ENCODE measurements around the gene NEMF.
"Not testable (repeated sequence)": the region's sequence is repeated elsewhere in the genome, so short reads cannot be mapped to it uniquely, and the experiment has no call there.

The NEMF gene

DNA sequence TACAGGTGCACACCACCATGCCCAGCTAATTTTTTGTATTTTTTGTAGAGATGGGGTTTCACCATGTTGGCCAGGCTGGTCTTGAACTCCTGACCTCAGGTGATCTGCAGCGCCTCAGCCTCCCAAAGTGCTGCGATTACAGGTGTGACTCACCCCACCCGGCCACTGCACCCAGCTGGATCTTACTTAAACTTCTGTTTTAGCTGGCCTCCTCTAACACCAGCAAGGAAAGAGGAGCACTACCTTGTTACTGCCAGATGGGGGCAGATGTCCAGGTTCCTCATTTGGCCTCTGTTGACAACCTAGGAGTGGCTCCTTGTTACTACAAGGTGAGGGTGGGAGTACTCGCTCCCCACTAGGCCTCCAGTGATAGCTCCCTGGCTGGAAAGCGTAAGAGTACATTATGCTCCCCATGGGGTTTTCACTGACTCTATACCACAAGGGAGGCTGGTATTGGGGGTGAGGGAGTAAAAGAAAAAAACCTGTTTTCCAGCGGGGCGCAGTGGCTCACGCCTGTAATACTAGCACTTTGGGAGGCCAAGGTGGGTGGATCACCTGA, 27.1 kb upstream of the NEMF start:
- DNase-seq, result peak; percentile 65 to 84 (median 81)

DNA sequence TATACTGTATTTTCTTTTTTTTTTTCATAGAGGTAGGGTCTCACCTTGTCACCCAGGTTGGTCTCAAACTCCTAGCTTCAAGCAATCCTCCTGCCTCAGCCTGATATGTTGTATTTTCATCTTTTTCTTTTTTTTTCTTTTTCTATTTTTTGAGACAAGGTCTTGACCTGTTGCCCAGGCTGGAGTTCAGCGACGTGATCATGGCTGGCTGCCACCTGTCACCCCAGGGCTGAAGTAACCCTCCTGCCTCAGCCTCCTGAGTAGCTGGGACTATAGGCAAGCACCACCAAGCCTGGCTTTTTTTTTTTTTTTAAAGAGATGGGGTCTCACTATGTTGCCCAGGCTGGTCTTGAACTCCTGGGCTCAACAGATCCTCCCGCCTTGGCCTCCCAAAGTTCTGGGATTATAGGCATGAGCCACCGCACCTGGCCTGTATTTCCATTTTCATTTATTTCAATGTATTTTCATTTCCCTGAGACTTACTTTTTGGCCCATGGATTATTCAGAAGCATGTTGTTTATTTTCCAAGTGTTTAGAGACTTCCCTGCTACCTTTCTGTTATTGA, 24.1 kb upstream of the NEMF start:
- DNase-seq, result no peak

DNA sequence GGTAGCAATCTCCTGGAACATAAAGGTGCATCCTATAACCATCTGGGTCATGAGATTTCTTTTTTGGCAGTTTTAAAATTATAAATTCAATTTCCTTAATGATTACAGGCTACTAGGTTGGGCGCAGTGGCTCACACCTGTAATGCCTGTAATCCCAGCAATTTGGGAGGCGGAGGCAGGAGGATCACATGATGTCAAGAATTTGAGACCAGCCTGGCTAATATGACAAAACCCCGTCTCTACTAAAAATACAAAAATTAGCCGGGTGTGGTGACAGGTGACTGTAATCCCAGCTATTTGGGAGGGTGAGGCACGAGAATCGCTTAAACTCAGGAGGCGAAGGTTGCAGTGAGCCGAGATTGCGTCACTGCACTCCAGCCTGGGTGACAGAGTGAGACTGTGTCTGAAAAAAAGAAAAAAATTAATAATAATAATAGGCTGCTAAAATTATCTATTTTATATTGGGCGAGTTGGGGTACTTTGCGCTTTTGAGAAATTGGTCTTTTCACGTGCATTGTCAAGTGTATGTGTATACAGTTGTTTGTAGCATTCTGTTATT, 23.1 kb upstream of the NEMF start:
- no peak for DNase-seq

DNA sequence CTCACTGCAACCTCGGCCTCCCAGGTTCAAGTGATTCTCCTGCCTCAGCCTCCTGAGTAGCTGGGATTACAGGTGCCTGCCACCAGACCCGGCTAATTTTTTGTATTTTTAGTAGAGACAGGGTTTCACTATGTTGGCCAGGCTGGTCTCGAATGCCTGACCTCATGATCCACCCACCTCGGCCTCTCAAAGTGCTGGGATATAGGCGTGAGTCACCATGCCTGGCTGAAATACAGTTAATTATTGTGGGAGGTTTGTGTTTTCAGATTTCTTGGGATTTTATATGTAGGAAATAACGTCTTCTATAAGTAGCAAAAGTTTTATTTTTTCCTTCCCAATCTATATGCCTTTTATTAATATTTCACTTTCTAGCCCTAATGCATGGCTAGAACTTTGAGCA, 21.0 kb upstream of the NEMF start:
- DNase-seq, result not testable (repeated sequence)

DNA sequence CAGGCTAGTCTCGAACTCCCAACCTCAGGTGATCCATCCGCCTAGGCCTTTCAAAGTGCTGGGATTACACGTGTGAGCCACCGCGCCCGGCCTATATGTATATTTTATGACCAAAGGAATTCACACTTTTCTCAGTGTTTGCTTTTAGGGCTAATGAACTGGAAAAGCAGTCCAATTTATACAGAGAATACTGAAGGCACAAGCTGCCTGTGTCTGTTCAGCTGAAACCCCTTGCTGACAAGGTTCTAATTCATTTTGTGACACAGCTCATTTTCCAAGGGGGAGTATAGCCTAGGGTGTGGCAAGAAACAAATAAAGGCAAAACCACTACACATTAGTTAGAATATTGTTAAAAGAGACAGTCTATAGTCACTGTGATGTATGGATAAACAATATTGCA, 18.3 kb upstream of the NEMF start:
- no peak for DNase-seq

- peak in 1 of 4 experiments; percentile 29 for DNase-seq
Observed at GRCh38 chr14:49868720-49869114, 16.1 kb upstream of the NEMF start.

GRCh38 chr14:49867831-49868719, 15.5 kb upstream of the NEMF start:
- peak; percentile 97 to 99 (median 98) for DNase-seq

GRCh38 chr14:49865431-49865859, 12.9 kb upstream of the NEMF start:
- DNase-seq, result peak; percentile 78 to 90 (median 85)

- peak in 3 of 4 experiments; percentile 24 to 44 (median 29) for DNase-seq
Observed at GRCh38 chr14:49863487-49864281, 11.1 kb upstream of the NEMF start.

DNA sequence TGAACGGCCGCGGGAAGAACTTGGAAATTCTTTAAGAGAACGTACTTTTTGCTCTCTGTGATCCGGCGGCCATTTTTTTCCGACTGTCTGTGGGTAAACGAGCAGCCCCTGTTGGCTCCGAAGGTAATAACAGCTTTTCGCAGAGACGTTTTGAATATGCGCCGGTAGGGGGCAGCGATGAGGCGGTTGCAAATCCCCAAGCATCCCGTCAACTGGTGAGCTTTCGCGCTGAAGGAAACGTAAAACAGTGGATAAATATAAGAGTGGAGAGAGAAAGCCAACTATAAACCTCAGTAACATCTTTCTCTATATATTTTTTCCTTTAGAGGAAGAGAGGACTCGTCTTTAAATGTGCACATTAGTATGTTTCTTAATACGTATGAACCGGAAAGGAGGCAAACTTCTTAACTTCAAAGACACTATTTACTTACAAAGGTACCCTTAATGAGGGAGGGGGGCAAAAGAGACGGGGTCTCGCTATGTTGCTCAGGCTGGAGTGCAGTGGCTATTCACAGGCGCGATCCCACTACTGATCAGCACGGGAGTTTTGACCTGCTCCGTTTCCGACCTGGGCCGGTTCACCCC, 9.6 kb upstream of the NEMF start:
- DNase-seq, result peak; percentile 84 to 92 (median 89)

DNA sequence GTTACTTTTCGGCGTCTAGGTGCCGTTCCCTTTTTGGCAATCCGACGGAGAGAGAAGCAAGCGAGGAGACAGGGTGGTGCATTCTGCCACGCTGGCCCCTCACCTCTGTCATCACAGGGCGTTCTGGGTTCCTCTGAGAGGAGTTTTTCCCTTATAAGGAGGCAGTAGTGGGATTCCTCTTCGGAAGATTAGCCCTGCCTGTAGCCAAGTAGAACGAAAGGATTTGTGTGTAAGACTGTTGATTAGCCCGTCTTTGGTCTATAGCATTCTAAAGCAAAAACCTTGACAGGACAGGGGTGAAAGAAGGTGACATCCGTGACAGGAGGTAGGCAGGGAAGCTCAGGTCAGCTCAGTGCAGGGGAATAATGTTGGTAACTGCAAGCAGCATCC, 9.1 kb upstream of the NEMF start:
- peak; percentile 71 to 83 (median 80) for DNase-seq

DNA sequence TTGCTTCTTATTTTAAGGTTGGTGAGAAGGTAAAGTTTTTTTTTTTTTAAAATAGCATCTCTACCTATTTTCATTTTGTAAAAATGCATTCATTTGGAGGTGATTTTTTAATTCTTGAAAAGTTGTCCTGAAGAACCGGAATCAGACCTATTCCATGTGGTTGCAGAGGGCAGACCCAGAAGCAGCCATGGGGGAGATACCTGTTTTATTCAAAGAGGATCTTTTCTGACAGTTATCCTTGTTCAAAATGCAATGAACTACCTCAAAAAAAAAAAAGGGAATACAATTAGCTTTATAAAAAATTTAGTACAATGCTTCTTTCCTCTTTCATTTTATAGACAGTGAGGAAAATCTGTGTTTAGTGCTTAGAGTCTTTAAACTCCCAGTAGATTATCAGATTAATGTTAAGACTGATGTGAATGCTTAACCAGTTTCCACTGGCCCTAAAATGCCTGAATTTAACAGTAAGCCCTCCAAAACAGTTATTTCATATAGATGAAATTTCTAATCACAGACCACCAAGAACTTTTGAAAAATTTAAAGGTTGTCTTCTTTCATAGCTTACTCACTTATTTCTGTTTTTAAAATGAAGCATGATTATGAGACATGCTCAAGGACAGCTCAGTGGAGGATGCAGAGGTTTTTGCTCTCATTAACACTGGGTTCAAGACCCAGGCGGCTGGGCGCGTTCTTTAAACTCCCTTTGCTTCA, 8.6 kb upstream of the NEMF start:
- DNase-seq, result no peak

DNA sequence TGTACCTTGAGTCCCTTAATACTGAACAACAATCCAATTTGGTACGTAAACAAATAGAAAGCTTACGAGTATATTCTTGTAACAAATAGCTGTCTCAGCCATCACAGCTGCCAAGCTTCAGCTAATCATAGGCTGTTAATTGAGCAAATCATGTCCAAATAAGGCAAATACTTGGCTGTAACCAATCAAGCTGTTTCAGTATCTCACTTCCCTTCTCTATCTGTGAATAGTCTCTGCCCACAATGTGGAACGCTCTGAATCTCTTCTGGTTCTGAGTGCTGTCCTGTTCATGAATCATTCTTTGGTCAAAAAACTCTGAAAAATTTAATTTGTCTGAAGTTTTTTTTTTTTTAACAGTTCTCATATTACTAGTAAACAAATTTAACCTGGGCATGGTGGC, 5.8 kb upstream of the NEMF start:
- peak in 2 of 4 experiments; percentile 30 to 31 for DNase-seq

DNA sequence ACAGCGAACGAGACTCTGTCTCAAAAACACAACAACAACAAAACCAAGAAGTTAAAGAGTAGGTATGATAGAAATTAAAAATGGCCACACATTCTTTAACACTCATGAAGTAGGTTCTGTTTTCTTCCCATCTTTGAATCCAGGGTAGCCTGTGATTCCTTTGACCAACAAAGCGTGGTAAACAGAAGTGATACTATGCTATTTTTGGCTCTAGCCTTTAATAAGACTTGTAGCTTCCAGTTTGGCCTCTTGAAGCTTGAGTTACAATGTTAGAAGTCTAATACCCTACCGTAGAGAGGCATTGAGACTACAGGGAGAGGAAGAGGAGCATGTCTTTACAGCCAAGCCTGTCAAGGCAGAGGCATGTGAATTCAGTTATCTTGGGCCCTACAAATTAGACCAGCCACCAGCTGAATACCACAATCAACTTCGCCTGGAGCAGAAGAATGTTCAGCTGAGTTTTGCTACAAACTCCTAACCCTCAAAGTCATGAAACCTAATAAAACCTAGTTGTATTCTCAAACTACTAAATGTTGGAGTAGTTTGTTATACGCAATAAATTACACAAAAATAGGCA, 4.9 kb upstream of the NEMF start:
- peak; percentile 22 to 72 (median 48) for DNase-seq

GRCh38 chr14:49853572-49854375, 1.2 kb upstream of the NEMF start:
- DNase-seq, result peak; percentile 81 to 89 (median 87)

GRCh38 chr14:49853158-49853477, 530 bp upstream of the NEMF start:
- no peak for DNase-seq

GRCh38 chr14:49851813-49852212, 775 bp downstream of the NEMF start:
- peak in 3 of 4 experiments; percentile 28 to 52 (median 41) for DNase-seq

DNA sequence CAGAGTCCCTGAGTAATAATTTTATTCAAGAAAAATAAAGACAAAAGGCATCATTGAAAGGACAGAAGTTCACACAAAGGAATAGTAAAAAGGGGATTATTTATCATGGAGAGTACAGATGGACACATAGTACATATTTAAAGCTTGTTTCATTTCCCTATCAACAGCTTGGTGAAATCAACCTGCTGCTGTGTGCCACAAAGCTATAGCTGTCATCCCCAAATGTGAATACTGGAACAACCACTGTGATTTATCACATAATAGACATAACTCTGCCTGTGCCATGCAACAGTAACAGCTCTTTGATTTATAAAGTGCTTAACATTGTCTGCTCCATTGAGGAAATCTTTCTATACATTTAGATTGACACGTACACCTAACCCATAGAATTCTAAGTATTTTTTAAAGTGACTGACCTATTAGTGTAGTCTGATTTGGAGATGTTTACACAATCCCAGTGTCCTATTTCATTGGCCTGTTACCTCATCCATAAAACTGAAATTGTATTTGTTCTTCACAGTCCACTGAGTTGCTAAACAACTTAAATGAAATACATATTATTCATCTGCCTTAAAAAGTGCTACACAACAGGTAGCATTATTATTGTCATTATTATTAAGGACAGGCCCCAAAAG, 3.3 kb downstream of the NEMF start:
- no peak for DNase-seq

DNA sequence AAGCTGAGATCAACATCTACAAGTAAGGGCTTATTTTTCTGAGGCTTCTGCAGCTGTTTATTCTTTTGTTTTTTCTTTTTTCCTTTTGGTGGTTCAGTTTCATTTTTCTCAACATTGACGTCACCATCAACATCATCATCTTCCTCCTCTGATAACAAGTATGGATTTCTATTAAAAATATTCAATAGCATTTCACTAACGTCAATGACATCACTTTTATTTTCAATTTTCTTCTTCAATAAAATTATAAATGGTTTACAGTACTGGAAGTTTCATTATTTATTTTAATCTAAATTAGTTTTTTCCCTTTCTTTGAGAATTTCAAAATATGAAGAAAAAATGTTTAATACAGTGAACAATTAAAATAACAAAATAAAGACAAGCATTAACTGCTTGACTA, 23.9 kb downstream of the NEMF start:
- DNase-seq, result no peak

DNA sequence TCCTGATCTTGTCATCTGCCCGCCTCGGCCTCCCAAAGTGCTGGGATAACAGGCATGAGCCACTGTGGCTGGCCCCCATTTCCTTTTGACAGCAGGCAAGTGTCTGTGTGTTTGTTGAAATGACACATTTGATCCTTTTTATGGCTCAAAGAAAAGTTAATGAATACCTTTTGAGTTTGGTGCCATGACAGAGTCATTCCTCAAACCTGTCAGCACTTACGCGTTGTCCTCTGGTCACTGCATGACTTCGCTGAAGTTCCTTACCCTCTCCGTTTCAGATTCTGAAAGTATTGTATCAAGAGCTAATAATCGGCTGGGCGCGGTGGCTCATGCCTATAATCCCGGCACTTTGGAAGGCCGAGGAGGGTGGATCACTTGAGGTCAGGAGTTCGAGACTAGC, 32.4 kb downstream of the NEMF start:
- no peak for DNase-seq
